Heart right ventricle (tissue), 16 donors: ENCODE results near the gene PLA2G2F. TPM values are rescaled to one million over a fixed set of nuclear protein-coding genes. Genes with fewer than 3 reads are reported as not detected.

ENCODE experiments used
- ATAC-seq, 8 donors: fragments of 200-7000 bp; cut with Tn5 transposase; one replicate each; pipeline ENCODE4 v1.9.1; 2020; ENCODE audit warnings: mild to moderate bottlenecking in 8 of 8, moderate library complexity in 8 of 8, moderate number of reproducible peaks in 1 of 8
- DNase-seq, 2 donors: peaks; one replicate each; pipeline ENCODE4 v3.0.0-alpha.2; 2020
- H3K27ac ChIP-seq, 10 donors: fragments of 200-600 bp; sonication (generic) in 2 of 10; one replicate each; pipeline versions ENCODE4 v1.5.0 to v1.8.0; 2020 to 2022; ENCODE audit warnings: mild to moderate bottlenecking in 3 of 10
- H3K27me3 ChIP-seq, 7 donors: fragments of 200-600 bp; one replicate each; pipeline ENCODE4 v1.8.0; 2021 to 2022; ENCODE audit warnings: mild to moderate bottlenecking in 2 of 7
- H3K36me3 ChIP-seq, 9 donors: fragments of 200-600 bp; sonication (generic) in 1 of 9; one replicate each; pipeline versions ENCODE4 v1.5.0 to v1.8.0; 2020 to 2022; ENCODE audit warnings: mild to moderate bottlenecking in 2 of 9
- H3K4me1 ChIP-seq, 9 donors: fragments of 200-600 bp; sonication (generic) in 1 of 9; one replicate each; pipeline versions ENCODE4 v1.5.0 to v1.8.0; 2020 to 2022; ENCODE audit warnings: mild to moderate bottlenecking in 4 of 9
- H3K4me3 ChIP-seq, 10 donors: fragments of 200-600 bp; sonication (generic) in 2 of 10; one replicate each; pipeline versions ENCODE4 v1.5.0 to v1.8.0; 2020 to 2022; ENCODE audit warnings: mild to moderate bottlenecking in 7 of 10, moderate library complexity in 2 of 10
- H3K9me3 ChIP-seq, 11 donors: fragments of 200-600 bp in 10 of 11; sonication (generic) in 2 of 11; one replicate each; pipeline versions ENCODE4 v1.5.0 to v1.8.0; 2013 to 2022; ENCODE audit warnings: mild to moderate bottlenecking in 2 of 11, control low read depth in 1 of 11, moderate library complexity in 1 of 11
- WGBS, 2 donors: extraction: QIAGEN DNeasy Blood & Tissue Kit; methylation state at CpG; one replicate each; pipeline ENCODE4 v1.1.7; 2013; ENCODE audit warnings: inconsistent platforms in 1 of 2; 5-methylcytosine and 5-hydroxymethylcytosine counted together
- intact Hi-C, 10 donors: fragments of 100-400 bp; cut with DNase I; formaldehyde crosslinking; loops; one replicate each; pipeline versions ENCODE4 v1.11.1 to v1.14.2; 2022
- polyA plus RNA-seq, 2 donors: library from polyadenylated mRNA; stranded (reverse); fragments of 200-250 nt; gene quantifications; one replicate each; pipeline ENCODE4 v1.2.3, GENCODE V29; 2013
- total RNA-seq, 10 donors: library from RNA; stranded (reverse); fragmentation: NEBNext Ultra II Directional in 3 of 10; extraction: Animal tissue kit (Norgen Biotek cat#: 25700) in 3 of 10; gene quantifications; one replicate each; pipeline versions ENCODE4 v1.2.1 to v1.2.4, GENCODE V29; 2021 to 2023
- TF ChIP-seq, protein P1 (sequence below), 9 donors: fragments of 200-600 bp; sonication (generic) in 2 of 9; IDR thresholded peaks; one replicate each; pipeline versions ENCODE4 v1.5.0 to v1.8.0; 2021 to 2022; ENCODE audit warnings: antibody characterized with exemption in 9 of 9, mild to moderate bottlenecking in 5 of 9, moderate library complexity in 1 of 9
- donor health status: Arrhythmogenic right ventricular cardiomyopathy.
- donor health status: ischemic (EF 13 %, LVEDD 7.1; RV severe dilation, severe dysfunction).
- donor health status: healthy with polysubstance abuse.
- donor health status: DM: no; HTN: yes; CAD: no.
- donor health status: DM: no; HTN: no; CAD: no.
- donor health status: ischemic (EF 25% LVEDD 6.9; RV normal size, moderate dysfunction).
- donor health status: ischemic (EF 25% LVEDD 5.7; RV mildly dilated, moderate dysfunction).
- donor health status: healthy.
- donor health status: DM: yes; HTN: yes; CAD: no.
- donor health status: Ischemic cardiomyopathy.
- donor health status: ischemic (EF 35%, LVEDD 5.7; RV mildly dilated, moderate dysfunction).
- donor health status: nonischemic (EF 11% LVEDD 7.7; RV severe dilation, severe dysfunction).
- donor health status: DM: yes; HTN: yes; CAD: no.
- donor health status: PGD.
- donor health status: ischemic (EF 29% LVEDD 5.4; RV normal size, mild dysfunction).
- donor health status: nonischemic (EF 23%, LVEDD 6.1; RV moderate dilation, normal function).

PLA2G2F gene
- total and polyA plus RNA-seq, 12 donors: not detected

GRCh38 chr1:20151906-20152598, 12.9 kb downstream of the PLA2G2F start:
- TF ChIP-seq, protein P1, sequence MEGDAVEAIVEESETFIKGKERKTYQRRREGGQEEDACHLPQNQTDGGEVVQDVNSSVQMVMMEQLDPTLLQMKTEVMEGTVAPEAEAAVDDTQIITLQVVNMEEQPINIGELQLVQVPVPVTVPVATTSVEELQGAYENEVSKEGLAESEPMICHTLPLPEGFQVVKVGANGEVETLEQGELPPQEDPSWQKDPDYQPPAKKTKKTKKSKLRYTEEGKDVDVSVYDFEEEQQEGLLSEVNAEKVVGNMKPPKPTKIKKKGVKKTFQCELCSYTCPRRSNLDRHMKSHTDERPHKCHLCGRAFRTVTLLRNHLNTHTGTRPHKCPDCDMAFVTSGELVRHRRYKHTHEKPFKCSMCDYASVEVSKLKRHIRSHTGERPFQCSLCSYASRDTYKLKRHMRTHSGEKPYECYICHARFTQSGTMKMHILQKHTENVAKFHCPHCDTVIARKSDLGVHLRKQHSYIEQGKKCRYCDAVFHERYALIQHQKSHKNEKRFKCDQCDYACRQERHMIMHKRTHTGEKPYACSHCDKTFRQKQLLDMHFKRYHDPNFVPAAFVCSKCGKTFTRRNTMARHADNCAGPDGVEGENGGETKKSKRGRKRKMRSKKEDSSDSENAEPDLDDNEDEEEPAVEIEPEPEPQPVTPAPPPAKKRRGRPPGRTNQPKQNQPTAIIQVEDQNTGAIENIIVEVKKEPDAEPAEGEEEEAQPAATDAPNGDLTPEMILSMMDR (IDR thresholded peaks at IDR 0.05): peak; percentile 91 to 97 (median 95)
- H3K4me3 ChIP-seq: peak overlapping the region; percentile 1 to 53 (median 44)
- 6 to 7% methylated on average over 28 to 29 of the region's 29 CpGs for WGBS, 2 donors
- H3K27me3 ChIP-seq: peaks cover 0 to 20% (median 0%) of the 10 kb centered on the region in 7 donors
- H3K4me1 ChIP-seq: peaks cover 3 to 27% (median 15%) of the 10 kb centered on the region in 9 donors
- DNase-seq (peak; percentile 83 to 87), ATAC-seq (peak; percentile 89 to 96 (median 93))
- H3K27ac ChIP-seq: peak overlapping the region in 4 of 10 donors; percentile 29 to 73 (median 48)
- no peaks in the 10 kb centered on the region for H3K36me3 ChIP-seq
- intact Hi-C loops: loop anchor here (1.0 to 5.0 kb wide), 12 partner anchors 49 to 340 kb away; partner anchors contain the start of gene PLA2G2A (in 4 of the 10)
- H3K9me3 ChIP-seq: no peaks in the 10 kb centered on the region

GRCh38 chr1:20152599-20152930, 13.4 kb downstream of the PLA2G2F start:
- intact Hi-C loops: loop anchor here (1.0 to 5.0 kb wide), 12 partner anchors 50 to 340 kb away; partner anchors contain the start of gene PLA2G2A (in 4 of the 10)
- Histone ChIP-seq H3K27ac (peak overlapping the region in 6 of 10 donors; percentile 29 to 73 (median 55)), H3K27me3 (peaks cover 0 to 20% (median 0%) of the 10 kb centered on the region in 7 donors), H3K9me3 (no peaks in the 10 kb centered on the region), H3K36me3 (no peaks in the 10 kb centered on the region), H3K4me1 (peaks cover 3 to 27% (median 15%) of the 10 kb centered on the region in 9 donors), H3K4me3 (peak overlapping the region in 4 of 10 donors; percentile 37 to 53 (median 52))
- ATAC-seq: peak in 6 of 8 donors; percentile 0 to 29 (median 16)
- TF ChIP-seq, protein P1 (IDR thresholded peaks at IDR 0.05): peak in 3 of 9 donors; percentile 5 to 40 (median 24)
- DNase-seq: no peak
- WGBS, 2 donors: 47 to 53% methylated on average over 7 of the region's 7 CpGs

DNA sequence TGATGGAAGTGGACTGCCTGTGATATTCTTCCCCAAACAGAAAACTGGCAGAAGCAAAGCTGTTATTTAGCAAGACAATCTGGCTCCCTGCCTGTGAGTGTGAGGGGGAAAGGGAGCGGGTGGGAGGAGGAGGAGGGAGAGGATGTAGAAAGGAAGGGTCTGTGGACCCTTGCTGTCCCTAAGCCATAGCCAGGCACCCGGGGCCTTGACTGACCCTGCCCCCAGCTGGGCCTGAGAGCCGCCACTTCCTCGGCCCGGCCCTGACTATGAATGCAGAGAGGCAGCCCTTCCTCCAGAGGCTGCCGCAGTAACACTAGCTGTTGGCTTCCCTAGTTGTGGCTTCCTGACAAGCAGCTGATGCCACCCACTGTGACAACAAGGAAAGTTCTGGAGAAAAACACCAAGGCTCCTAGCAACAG, 13.9 kb downstream of the PLA2G2F start:
- 51 to 55% methylated on average over 6 of the region's 6 CpGs for whole genome bisulfite sequencing, 2 donors
- peak overlapping the region in 6 of 10 donors; percentile 29 to 73 (median 55) for H3K27ac ChIP-seq
- ATAC-seq: peak; percentile 23 to 69 (median 54)
- peak; percentile 24 to 35 for DNase-seq
- TF ChIP-seq, protein P1 (IDR thresholded peaks at IDR 0.05): no peak
- H3K4me1 ChIP-seq: peaks cover 3 to 27% (median 15%) of the 10 kb centered on the region in 9 donors
- no peaks in the 10 kb centered on the region for H3K36me3 ChIP-seq
- intact Hi-C loops: loop anchor here (1.0 to 5.0 kb wide), 12 partner anchors 50 to 339 kb away; partner anchors contain the start of gene PLA2G2A (in 4 of the 10)
- H3K9me3 ChIP-seq: peaks cover 0 to 4% (median 0%) of the 10 kb centered on the region in 11 donors
- no peak overlapping the region for H3K4me3 ChIP-seq
- peaks cover 0 to 20% (median 0%) of the 10 kb centered on the region in 7 donors for H3K27me3 ChIP-seq

DNA sequence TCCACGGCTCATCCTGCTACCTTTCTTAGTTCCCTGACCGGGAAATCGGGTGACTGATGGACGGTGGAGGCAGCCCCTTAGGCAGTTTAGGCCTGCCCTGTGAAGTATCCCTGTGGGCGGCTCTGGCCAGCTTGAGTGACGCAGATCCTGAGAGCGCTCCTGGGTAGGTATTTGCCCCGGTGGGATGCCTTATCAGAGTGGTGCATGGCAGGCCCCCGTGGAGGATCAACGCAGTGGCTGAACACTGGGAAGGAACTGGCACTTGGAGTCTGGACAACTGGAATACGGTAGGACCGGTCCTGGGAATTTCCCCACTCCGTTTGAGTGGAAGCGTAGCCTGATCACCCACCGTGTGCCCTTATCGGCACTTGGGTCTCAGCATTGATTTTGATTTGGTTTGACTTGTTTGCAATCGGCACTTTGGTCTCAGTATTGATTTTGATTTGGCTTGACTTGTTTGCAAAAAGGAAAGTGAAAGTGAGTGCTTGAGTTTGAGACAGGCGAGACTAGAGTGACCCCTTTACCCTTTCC, 15.2 kb downstream of the PLA2G2F start:
- H3K27ac ChIP-seq: peak overlapping the region in 3 of 10 donors; percentile 15 to 73 (median 25)
- ATAC-seq (no peak), DNase-seq (no peak)
- peak overlapping the region in 5 of 10 donors; percentile 3 to 31 (median 17) for H3K4me3 ChIP-seq
- TF ChIP-seq, protein P1 (IDR thresholded peaks at IDR 0.05): no peak
- WGBS, 2 donors: 73 to 80% methylated on average over 18 of the region's 18 CpGs
- intact Hi-C loops: loop anchor here in 9 of 10 donors (2.0 to 5.0 kb wide), 6 partner anchors 52 to 338 kb away; partner anchors contain the start of gene PLA2G2A (in 4 of the 9)
- H3K9me3 ChIP-seq: peaks cover 0 to 17% (median 1%) of the 10 kb centered on the region in 11 donors
- H3K27me3 ChIP-seq: peaks cover 0 to 15% (median 0%) of the 10 kb centered on the region in 7 donors
- no peaks in the 10 kb centered on the region for H3K36me3 ChIP-seq
- peaks cover 3 to 27% (median 15%) of the 10 kb centered on the region in 9 donors for H3K4me1 ChIP-seq
